ENCODE data around the gene MAD2L2.
A peak's percentile ranks its signal among the peaks of the same experiment; 100 is the strongest.

The MAD2L2 gene

GRCh38 chr1:11682287-11682771, 1.4 kb upstream of the MAD2L2 start:
- no peak for DNase-seq (ENCODE audit: low read depth)

GRCh38 chr1:11680270-11681070, 478 bp downstream of the MAD2L2 start:
- peak; percentile 36 for DNase-seq (ENCODE audit: low read depth)

GRCh38 chr1:11678442-11678841, 2.5 kb downstream of the MAD2L2 start:
- no peak for DNase-seq (ENCODE audit: low read depth)

GRCh38 chr1:11676386-11677103, 4.4 kb downstream of the MAD2L2 start:
- DNase-seq (ENCODE audit: low read depth): no peak

GRCh38 chr1:11675325-11675724, 5.6 kb downstream of the MAD2L2 start:
- DNase-seq (ENCODE audit: low read depth): no peak

GRCh38 chr1:11674488-11674887, 6.5 kb downstream of the MAD2L2 start:
- no peak for DNase-seq (ENCODE audit: low read depth)

- DNase-seq (ENCODE audit: low read depth): no peak
These were observed 7.7 kb downstream of the MAD2L2 start for GRCh38 chr1:11673089-11673769.

GRCh38 chr1:11671544-11672286, 9.2 kb downstream of the MAD2L2 start:
- DNase-seq (ENCODE audit: low read depth): no peak

GRCh38 chr1:11671205-11671543, 9.8 kb downstream of the MAD2L2 start:
- no peak for DNase-seq (ENCODE audit: low read depth)

- DNase-seq (ENCODE audit: low read depth): no peak
These were observed 10.2 kb downstream of the MAD2L2 start for GRCh38 chr1:11670747-11671146.

GRCh38 chr1:11668516-11668915, 12.4 kb downstream of the MAD2L2 start:
- DNase-seq (ENCODE audit: low read depth): no peak

- DNase-seq (ENCODE audit: low read depth): no peak
These were observed 16.4 kb downstream of the MAD2L2 start for GRCh38 chr1:11664336-11665065.

- DNase-seq (ENCODE audit: low read depth): no peak
These were observed 19.8 kb downstream of the MAD2L2 start for GRCh38 chr1:11661103-11661502.

GRCh38 chr1:11659748-11660147, 21.2 kb downstream of the MAD2L2 start:
- no peak for DNase-seq (ENCODE audit: low read depth)

- DNase-seq (ENCODE audit: low read depth): no peak
These were observed 22.4 kb downstream of the MAD2L2 start for GRCh38 chr1:11658542-11658941.

GRCh38 chr1:11657654-11658053, 23.3 kb downstream of the MAD2L2 start:
- no peak for DNase-seq (ENCODE audit: low read depth)

- no peak for DNase-seq (ENCODE audit: low read depth)
These were observed 25.8 kb downstream of the MAD2L2 start for GRCh38 chr1:11654939-11655808.

- no peak for DNase-seq (ENCODE audit: low read depth)
These were observed 26.6 kb downstream of the MAD2L2 start, which contains the start of the genes FBXO2 and FBXO44 for GRCh38 chr1:11654137-11654938. Gene FBXO2 (minus strand): TSS chr1:11654429. CDS start chr1:11654340, 89 bp downstream. Gene FBXO44 (plus strand): TSS chr1:11654877. CDS start chr1:11655836, 959 bp downstream.

- DNase-seq (ENCODE audit: low read depth): no peak
These were observed 27.1 kb downstream of the MAD2L2 start for GRCh38 chr1:11653861-11654136.
